ENCODE measurements around the gene ZNF761.

The ZNF761 gene

DNA sequence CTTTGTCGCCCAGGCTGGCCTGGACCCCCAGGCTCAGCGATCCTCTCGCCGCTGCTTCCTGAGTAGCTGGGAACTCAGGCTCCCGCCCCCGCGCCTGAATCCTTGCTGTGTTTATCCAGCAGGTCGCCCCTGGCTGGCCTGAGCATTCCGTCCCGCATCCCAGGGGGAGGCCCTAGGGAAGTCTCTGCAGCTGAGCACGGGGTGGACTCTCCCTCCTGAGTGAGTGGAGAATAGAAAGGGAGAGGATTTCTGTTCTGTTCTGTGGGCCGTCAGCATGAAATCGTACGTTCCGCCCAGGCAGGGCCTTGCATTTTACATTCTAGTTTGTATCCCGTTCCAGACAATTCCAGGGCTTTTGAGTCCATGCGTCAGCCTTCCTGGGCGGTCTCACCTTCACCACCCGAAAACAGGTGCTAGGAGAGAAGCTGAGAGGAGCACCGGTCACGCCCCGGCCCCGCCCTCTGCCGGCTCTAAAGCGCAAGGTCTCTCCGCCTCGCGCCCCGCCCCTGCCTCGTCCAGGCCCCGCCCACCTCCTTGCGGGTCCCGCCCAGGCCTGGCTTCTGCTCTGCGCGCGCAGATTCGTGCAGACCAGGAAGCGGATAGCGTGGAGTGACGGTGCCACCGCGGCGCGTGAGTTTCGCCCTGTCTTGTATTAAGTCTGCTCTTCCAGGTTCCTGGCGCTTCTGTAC lies at the start of gene ZNF761:
ZNF761 (plus strand) TSS at position 586 of the 689 bp plus-strand sequence. CDS start 15,285 bp downstream, outside the sequence.
- ChIA-PET POLR2A (no interaction called here), CTCF (no interaction called here)
- TF ChIP-seq, protein P1, sequence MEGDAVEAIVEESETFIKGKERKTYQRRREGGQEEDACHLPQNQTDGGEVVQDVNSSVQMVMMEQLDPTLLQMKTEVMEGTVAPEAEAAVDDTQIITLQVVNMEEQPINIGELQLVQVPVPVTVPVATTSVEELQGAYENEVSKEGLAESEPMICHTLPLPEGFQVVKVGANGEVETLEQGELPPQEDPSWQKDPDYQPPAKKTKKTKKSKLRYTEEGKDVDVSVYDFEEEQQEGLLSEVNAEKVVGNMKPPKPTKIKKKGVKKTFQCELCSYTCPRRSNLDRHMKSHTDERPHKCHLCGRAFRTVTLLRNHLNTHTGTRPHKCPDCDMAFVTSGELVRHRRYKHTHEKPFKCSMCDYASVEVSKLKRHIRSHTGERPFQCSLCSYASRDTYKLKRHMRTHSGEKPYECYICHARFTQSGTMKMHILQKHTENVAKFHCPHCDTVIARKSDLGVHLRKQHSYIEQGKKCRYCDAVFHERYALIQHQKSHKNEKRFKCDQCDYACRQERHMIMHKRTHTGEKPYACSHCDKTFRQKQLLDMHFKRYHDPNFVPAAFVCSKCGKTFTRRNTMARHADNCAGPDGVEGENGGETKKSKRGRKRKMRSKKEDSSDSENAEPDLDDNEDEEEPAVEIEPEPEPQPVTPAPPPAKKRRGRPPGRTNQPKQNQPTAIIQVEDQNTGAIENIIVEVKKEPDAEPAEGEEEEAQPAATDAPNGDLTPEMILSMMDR (IDR thresholded peaks at IDR 0.05; ENCODE audit: control extremely low read depth, extremely low read depth, low read depth, missing control alignments), result no peak
- DNase-seq (ENCODE audit: extremely low spot score), result peak; percentile 95

DNA sequence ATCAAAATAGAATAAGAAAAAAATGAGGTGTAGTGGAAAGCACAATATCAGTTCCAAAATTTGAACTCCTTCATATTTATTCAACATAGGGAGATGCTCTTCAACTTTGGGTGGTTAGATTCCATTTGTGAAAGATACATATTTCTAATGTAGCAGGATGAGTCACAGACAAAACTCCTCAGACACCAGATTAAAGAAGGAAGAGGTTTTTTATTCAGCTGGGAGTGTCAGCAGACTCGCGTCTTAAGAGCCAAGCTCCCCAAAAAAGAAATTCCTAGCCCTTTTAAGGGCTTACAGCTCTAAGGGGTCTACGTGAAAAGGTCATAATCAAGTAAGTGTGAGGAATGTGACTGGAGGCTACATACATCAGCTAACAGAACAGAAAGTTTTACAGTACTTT lies 43.6 kb upstream of the ZNF761 start:
- no peak for DNase-seq (ENCODE audit: extremely low spot score)
- ChIA-PET CTCF (interaction anchor here (1.2 to 1.3 kb wide), 2 partner anchors 22 to 29 kb away, joined by 3 read pairs; no protein-coding TSS in a partner anchor), POLR2A (no interaction called here)
- TF ChIP-seq, protein P1 (IDR thresholded peaks at IDR 0.05; ENCODE audit: control extremely low read depth, extremely low read depth, low read depth, missing control alignments), result no peak

DNA sequence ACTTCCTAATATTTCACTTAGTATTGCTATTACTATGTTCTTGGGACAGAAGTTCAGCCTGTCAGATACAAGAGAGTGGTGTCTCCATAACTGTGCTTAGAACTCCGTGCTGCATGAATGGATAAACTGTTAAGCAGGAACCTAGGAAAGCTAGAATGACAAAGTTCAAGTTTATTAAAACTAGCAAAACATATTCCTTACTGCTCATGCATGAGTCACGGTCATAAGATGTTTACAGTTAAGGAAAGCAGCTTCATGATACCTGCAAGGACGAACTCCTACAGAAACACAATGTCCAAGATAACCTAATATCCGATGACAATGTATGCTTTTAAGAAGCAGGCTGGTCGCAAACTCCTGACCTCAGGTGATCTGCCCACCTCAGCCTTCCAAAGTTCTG lies 42.9 kb upstream of the ZNF761 start:
- TF ChIP-seq, protein P1 (IDR thresholded peaks at IDR 0.05; ENCODE audit: control extremely low read depth, extremely low read depth, low read depth, missing control alignments), result no peak
- ChIA-PET POLR2A (no interaction called here), CTCF (interaction anchor here (1.2 to 1.3 kb wide), 3 partner anchors 19 to 30 kb away, joined by 3 read pairs; no protein-coding TSS in a partner anchor)
- DNase-seq (ENCODE audit: extremely low spot score), result no peak

DNA sequence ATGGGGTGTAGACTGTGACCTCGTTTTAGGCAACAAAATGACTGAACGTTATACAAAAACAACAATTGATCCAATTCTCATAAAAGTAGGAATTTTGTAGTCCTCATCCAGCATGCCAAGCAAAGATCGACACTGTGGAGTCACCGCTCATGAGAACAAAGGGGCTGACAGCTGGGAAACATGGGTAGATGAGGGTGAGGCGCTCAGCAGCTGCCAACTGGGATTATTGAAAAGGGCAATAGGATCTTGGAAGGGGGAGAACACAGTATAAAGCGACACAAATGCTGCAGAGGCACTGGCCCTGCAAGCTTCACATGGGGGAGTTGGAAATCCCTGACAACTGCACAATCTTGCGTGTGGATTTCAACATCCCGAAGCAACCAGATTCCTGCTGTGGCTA lies 42.2 kb upstream of the ZNF761 start:
- POLR2A ChIA-PET, result no interaction called here
- no peak for DNase-seq (ENCODE audit: extremely low spot score)
- TF ChIP-seq, protein P1 (IDR thresholded peaks at IDR 0.05; ENCODE audit: control extremely low read depth, extremely low read depth, low read depth, missing control alignments), result no peak
- CTCF ChIA-PET, result interaction anchor here (1.3 kb wide), 1 partner anchor 20 kb away, joined by 3 read pairs; no protein-coding TSS in a partner anchor

DNA sequence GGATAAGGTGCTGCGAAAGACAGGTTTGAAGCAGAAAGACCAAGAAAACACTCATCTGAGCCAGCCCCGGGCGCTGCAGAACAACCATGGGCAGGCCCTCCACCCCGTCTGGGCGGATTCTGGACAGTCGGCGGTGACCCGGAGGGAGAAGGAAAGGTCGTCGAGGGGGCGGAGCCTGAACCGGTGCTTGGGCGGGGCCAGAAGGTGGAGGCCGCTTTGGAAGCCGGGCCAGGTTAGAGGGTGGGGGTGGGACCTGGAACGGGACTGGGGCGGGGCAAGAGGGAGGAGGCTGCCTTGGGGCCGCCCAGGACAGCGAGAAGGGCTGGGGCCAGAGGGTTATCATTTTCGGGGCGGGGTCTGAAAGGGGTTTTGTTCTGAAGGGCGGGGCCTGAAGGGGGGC lies 41.8 kb upstream of the ZNF761 start:
- TF ChIP-seq, protein P1 (IDR thresholded peaks at IDR 0.05; ENCODE audit: control extremely low read depth, extremely low read depth, low read depth, missing control alignments), result no peak
- POLR2A ChIA-PET, result no interaction called here
- DNase-seq (ENCODE audit: extremely low spot score), result no peak

DNA sequence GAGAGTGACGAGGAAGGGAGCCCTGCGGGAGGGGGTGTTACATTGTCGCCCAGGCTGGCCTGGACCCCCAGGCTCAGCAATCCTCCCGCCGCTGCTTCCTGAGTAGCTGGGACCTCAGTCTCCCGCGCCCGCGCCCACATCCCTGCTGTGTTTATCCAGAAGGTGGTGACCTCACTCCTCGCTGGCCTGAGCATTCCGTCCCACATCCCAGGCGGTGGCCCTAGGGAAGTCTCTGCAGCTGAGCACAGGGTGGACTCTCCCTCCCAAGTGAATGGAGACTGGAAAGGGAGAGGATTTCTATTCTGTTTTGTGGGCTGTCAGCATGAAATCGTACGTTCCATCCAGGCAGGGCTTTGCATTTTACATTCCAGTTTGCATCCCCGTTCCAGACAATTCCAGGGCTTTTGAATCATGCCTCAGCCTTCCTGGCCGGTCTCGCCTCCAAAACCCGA lies 37.2 kb upstream of the ZNF761 start:
- CTCF ChIA-PET, result no interaction called here
- peak; percentile 15 for DNase-seq (ENCODE audit: extremely low spot score)
- TF ChIP-seq, protein P1 (IDR thresholded peaks at IDR 0.05; ENCODE audit: control extremely low read depth, extremely low read depth, low read depth, missing control alignments), result no peak
- POLR2A ChIA-PET, result no interaction called here

More for the DNA sequence above, 41.8 kb upstream of the ZNF761 start:
- CTCF ChIA-PET, result interaction anchor here (1.3 kb wide), 1 partner anchor 20 kb away, joined by 3 read pairs; no protein-coding TSS in a partner anchor
